ENCODE data around the gene GTF3C5.

GTF3C5 gene

GRCh38 chr9:133031130-133031422 lies 279 bp downstream of the GTF3C5 start:
- no peak for DNase-seq

- DNase-seq: peak; percentile 14
Measured at GRCh38 chr9:133031496-133031911, 707 bp downstream of the GTF3C5 start.

GRCh38 chr9:133032171-133032570 lies 1.4 kb downstream of the GTF3C5 start:
- DNase-seq: no peak

- no peak for DNase-seq
Measured at GRCh38 chr9:133035669-133036068, 4.9 kb downstream of the GTF3C5 start.

GRCh38 chr9:133037775-133038515 lies 7.1 kb downstream of the GTF3C5 start:
- no peak for DNase-seq

GRCh38 chr9:133040892-133041479 lies 10.2 kb downstream of the GTF3C5 start:
- peak; percentile 23 for DNase-seq

GRCh38 chr9:133041958-133042357 lies 11.2 kb downstream of the GTF3C5 start:
- no peak for DNase-seq

- DNase-seq: no peak
Measured at GRCh38 chr9:133042676-133043075, 11.9 kb downstream of the GTF3C5 start.

- DNase-seq: no peak
Measured at GRCh38 chr9:133043449-133044035, 12.7 kb downstream of the GTF3C5 start.

- no peak for DNase-seq
Measured at GRCh38 chr9:133044125-133044524, 13.3 kb downstream of the GTF3C5 start.

GRCh38 chr9:133044661-133045060 lies 13.9 kb downstream of the GTF3C5 start:
- DNase-seq: no peak

GRCh38 chr9:133045132-133045531 lies 14.3 kb downstream of the GTF3C5 start:
- no peak for DNase-seq

- no peak for DNase-seq
Measured at GRCh38 chr9:133046196-133046899, 15.6 kb downstream of the GTF3C5 start.

- DNase-seq: no peak
Measured at GRCh38 chr9:133046900-133047295, 16.1 kb downstream of the GTF3C5 start.

GRCh38 chr9:133048595-133048994 lies 17.8 kb downstream of the GTF3C5 start:
- peak; percentile 13 for DNase-seq

- DNase-seq: no peak
Measured at GRCh38 chr9:133049043-133049442, 18.2 kb downstream of the GTF3C5 start.

GRCh38 chr9:133050142-133050541 lies 19.3 kb downstream of the GTF3C5 start:
- DNase-seq: no peak

GRCh38 chr9:133050781-133051180 lies 20.0 kb downstream of the GTF3C5 start:
- no peak for DNase-seq

- DNase-seq: no peak
Measured at GRCh38 chr9:133051281-133051900, 20.6 kb downstream of the GTF3C5 start.

- no peak for DNase-seq
Measured at GRCh38 chr9:133051966-133052539, 21.3 kb downstream of the GTF3C5 start.

- no peak for DNase-seq
Measured at GRCh38 chr9:133054194-133054890, 23.5 kb downstream of the GTF3C5 start.

GRCh38 chr9:133054966-133055365 lies 24.2 kb downstream of the GTF3C5 start:
- no peak for DNase-seq

Measured in MV-4-11 (cell line).